DOHH2 (cell line): ENCODE results near the gene LSMEM2.

ENCODE experiments used
- H3F3A ChIP-seq: fragments of 200-600 bp; sonication (generic), shearing (Covaris generic); 2 replicates; pipeline ENCODE4 v1.6.0; 2016; ENCODE audit warnings: antibody characterized with exemption, mild to moderate bottlenecking; ENCODE audit not compliant: control insufficient read depth, insufficient read depth
- H3K27ac ChIP-seq: fragments of 200-600 bp; sonication (generic); 2 replicates; pipeline ENCODE4 v1.5.1; 2014; ENCODE audit warnings: low read depth, mild to moderate bottlenecking, low read length, moderate library complexity
- H3K27me3 ChIP-seq: fragments of 200-600 bp; sonication (generic); 2 replicates; pipeline ENCODE4 v1.6.1; 2014; ENCODE audit warnings: mild to moderate bottlenecking, low read length, mixed read lengths; ENCODE audit not compliant: control insufficient read depth
- H3K36me3 ChIP-seq: fragments of 200-600 bp; sonication (generic); 2 replicates; pipeline ENCODE4 v1.6.1; 2014; ENCODE audit warnings: mild to moderate bottlenecking, low read length, moderate library complexity, mixed read lengths; ENCODE audit not compliant: control insufficient read depth
- H3K4me1 ChIP-seq: fragments of 200-600 bp; sonication (generic); 2 replicates; pipeline ENCODE4 v1.6.1; 2014; ENCODE audit warnings: mild to moderate bottlenecking, low read length, mixed read lengths; ENCODE audit not compliant: control insufficient read depth
- H3K4me2 ChIP-seq: fragments of 200-600 bp; sonication (generic); 2 replicates; pipeline ENCODE4 v1.6.0; 2014; ENCODE audit warnings: mild to moderate bottlenecking, low read length, moderate library complexity
- H3K4me3 ChIP-seq: fragments of 200-600 bp; sonication (generic); 2 replicates; pipeline ENCODE4 v1.5.1; 2014; ENCODE audit warnings: mild to moderate bottlenecking, low read length, mixed read lengths
- H3K79me2 ChIP-seq: fragments of 200-600 bp; sonication (generic); 2 replicates; pipeline ENCODE4 v1.6.1; 2014; ENCODE audit warnings: mild to moderate bottlenecking, low read length, mixed read lengths; ENCODE audit not compliant: control insufficient read depth
- H3K9me2 ChIP-seq: fragments of 200-600 bp; sonication (generic); replicated peaks from 2 replicates; pipeline ENCODE4 v1.6.1; 2014; ENCODE audit warnings: mild to moderate bottlenecking, low read length, mixed read lengths; ENCODE audit not compliant: control insufficient read depth
- H3K9me3 ChIP-seq: fragments of 200-600 bp; sonication (generic); 2 replicates; pipeline ENCODE4 v1.6.1; 2014; ENCODE audit warnings: antibody characterized with exemption, low read length, mixed read lengths; ENCODE audit not compliant: control insufficient read depth, insufficient read depth
- H4K20me1 ChIP-seq: fragments of 200-600 bp; sonication (generic); 2 replicates; pipeline ENCODE4 v1.6.0; 2014; ENCODE audit warnings: low read depth, mild to moderate bottlenecking, antibody characterized with exemption, low read length, moderate library complexity; ENCODE audit not compliant: control insufficient read depth, insufficient read depth
- CTCF ChIP-seq: fragments of 200-600 bp; sonication (generic); IDR thresholded peaks from one replicate; pipeline ENCODE4 v1.5.1; 2014; ENCODE audit warnings: antibody characterized with exemption, mild to moderate bottlenecking, low read depth, low read length; ENCODE audit not compliant: poor library complexity, severe bottlenecking
- EZH2phosphoT487 ChIP-seq: fragments of 200-600 bp; sonication (generic); IDR thresholded peaks from 2 replicates; pipeline ENCODE4 v1.6.1; 2017; ENCODE audit warnings: borderline replicate concordance, mild to moderate bottlenecking, antibody characterized with exemption, low read length, moderate library complexity, mixed read lengths

Gene LSMEM2

GRCh38 chr3:50266836-50267235, 12.1 kb upstream of the LSMEM2 start:
- TF ChIP-seq EZH2phosphoT487 (no peak), CTCF (no peak)
- H3K4me3 ChIP-seq, result no peak overlapping the region
- no peaks in the 10 kb centered on the region for H4K20me1 ChIP-seq
- no peaks in the 10 kb centered on the region for H3K9me3 ChIP-seq
- no peak overlapping the region for H3K27ac ChIP-seq
- H3K79me2 ChIP-seq, result no peaks in the 10 kb centered on the region
- no peaks in the 10 kb centered on the region for H3K4me1 ChIP-seq
- H3K36me3 ChIP-seq, result no peaks in the 10 kb centered on the region
- H3K4me2 ChIP-seq, result no peak overlapping the region
- H3F3A ChIP-seq, result no peaks in the 10 kb centered on the region
- H3K9me2 ChIP-seq, result no peaks in the 10 kb centered on the region
- H3K27me3 ChIP-seq, result peaks cover 35% of the 10 kb centered on the region

- no peak overlapping the region for H3K4me3 ChIP-seq
- H3F3A ChIP-seq, result no peaks in the 10 kb centered on the region
- H4K20me1 ChIP-seq, result no peaks in the 10 kb centered on the region
- TF ChIP-seq CTCF, result no peak
- TF ChIP-seq EZH2phosphoT487, result no peak
- no peaks in the 10 kb centered on the region for H3K36me3 ChIP-seq
- no peaks in the 10 kb centered on the region for H3K79me2 ChIP-seq
- peaks cover 35% of the 10 kb centered on the region for H3K27me3 ChIP-seq
- no peak overlapping the region for H3K4me2 ChIP-seq
- no peaks in the 10 kb centered on the region for H3K9me3 ChIP-seq
- H3K4me1 ChIP-seq, result no peaks in the 10 kb centered on the region
- no peak overlapping the region for H3K27ac ChIP-seq
- no peaks in the 10 kb centered on the region for H3K9me2 ChIP-seq
These were observed 11.5 kb upstream of the LSMEM2 start for GRCh38 chr3:50267280-50267913.

- peaks cover 5% of the 10 kb centered on the region for H3K4me1 ChIP-seq
- TF ChIP-seq EZH2phosphoT487 (no peak), CTCF (no peak)
- no peaks in the 10 kb centered on the region for H3K9me2 ChIP-seq
- H3K4me2 ChIP-seq, result no peak overlapping the region
- H3K9me3 ChIP-seq, result no peaks in the 10 kb centered on the region
- H3K36me3 ChIP-seq, result no peaks in the 10 kb centered on the region
- H3F3A ChIP-seq, result no peaks in the 10 kb centered on the region
- no peaks in the 10 kb centered on the region for H3K79me2 ChIP-seq
- peaks cover 39% of the 10 kb centered on the region for H3K27me3 ChIP-seq
- H4K20me1 ChIP-seq, result no peaks in the 10 kb centered on the region
- no peak overlapping the region for H3K27ac ChIP-seq
- no peak overlapping the region for H3K4me3 ChIP-seq
These were observed 10.6 kb upstream of the LSMEM2 start for GRCh38 chr3:50268276-50268675.
